GM12801 (cell line): ENCODE measurements around the gene MAST4.

Source experiments
- TF ChIP-seq, protein P1 (sequence below): IDR thresholded peaks from one replicate; pipeline ENCODE4 v1.5.1; 2011; ENCODE audit warnings: control low read depth; ENCODE audit not compliant: insufficient read length; ENCODE audit errors: extremely low read depth

MAST4 gene

DNA sequence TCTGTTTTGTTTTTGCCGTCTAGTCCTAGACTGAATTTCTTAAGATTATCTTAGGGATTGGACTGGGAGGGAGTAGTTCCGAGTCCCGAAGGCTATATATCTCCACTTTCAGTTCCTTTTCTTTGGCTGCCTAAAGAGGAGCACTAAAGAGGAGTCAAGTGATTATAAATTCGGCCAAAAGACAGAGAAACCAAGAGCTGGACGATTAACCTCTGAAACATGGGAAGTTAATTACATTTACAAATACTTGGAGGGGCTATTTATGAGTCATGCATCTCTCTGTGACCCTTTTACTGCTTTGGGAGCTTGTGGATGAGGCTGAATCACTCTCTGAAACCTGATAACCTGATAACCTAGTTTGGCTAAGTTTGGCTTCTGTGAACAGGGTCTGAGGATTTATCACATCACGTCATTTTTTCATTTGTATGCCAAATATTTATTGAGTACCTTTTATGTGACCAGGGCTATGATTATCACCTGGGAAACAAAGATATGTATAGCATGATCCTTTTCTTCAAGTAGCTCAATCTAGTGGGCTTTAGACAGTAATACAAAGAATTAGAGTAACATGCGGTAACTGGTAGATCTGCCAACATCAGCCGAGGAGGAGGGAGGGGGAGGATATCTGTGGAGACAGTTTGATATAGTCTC lies 419.5 kb downstream of the MAST4 start:
- TF ChIP-seq, protein P1, sequence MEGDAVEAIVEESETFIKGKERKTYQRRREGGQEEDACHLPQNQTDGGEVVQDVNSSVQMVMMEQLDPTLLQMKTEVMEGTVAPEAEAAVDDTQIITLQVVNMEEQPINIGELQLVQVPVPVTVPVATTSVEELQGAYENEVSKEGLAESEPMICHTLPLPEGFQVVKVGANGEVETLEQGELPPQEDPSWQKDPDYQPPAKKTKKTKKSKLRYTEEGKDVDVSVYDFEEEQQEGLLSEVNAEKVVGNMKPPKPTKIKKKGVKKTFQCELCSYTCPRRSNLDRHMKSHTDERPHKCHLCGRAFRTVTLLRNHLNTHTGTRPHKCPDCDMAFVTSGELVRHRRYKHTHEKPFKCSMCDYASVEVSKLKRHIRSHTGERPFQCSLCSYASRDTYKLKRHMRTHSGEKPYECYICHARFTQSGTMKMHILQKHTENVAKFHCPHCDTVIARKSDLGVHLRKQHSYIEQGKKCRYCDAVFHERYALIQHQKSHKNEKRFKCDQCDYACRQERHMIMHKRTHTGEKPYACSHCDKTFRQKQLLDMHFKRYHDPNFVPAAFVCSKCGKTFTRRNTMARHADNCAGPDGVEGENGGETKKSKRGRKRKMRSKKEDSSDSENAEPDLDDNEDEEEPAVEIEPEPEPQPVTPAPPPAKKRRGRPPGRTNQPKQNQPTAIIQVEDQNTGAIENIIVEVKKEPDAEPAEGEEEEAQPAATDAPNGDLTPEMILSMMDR = no peak

DNA sequence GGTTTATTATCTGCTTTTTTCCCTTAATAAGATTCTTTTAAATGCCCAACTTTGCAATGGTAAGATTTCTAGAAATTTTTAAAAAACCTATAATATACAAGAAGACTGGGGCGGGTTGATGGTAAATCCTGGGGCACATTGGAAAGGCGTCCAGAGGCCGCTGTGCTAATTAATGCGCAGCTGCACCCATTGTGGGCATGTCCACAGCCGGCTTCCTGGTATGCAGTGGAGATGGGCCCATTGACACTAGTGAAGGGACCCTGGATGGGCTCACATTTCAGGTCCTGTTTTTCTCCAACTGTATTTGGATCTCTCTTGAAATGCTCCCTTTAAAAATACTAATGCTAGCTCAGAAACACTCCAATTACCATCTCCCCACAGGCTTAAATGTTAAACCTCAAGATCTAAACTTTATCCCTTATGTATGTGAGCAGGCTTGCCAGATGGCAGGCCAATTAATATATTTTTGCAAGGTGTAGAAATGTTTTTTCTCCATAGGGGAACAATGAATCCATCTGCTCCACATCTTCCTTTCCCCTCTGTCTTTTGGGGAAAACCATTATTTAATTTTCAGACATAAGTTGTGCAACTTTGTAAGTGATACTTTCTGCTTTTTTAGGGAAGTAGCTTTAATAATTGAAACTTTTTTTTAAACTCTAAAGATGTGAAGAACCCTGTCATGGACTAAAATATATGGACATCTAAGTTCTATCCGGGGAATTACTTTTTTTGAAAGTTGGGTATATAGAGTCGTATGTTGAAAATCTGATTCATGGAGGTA lies 423.1 kb downstream of the MAST4 start:
- TF ChIP-seq, protein P1 = no peak

DNA sequence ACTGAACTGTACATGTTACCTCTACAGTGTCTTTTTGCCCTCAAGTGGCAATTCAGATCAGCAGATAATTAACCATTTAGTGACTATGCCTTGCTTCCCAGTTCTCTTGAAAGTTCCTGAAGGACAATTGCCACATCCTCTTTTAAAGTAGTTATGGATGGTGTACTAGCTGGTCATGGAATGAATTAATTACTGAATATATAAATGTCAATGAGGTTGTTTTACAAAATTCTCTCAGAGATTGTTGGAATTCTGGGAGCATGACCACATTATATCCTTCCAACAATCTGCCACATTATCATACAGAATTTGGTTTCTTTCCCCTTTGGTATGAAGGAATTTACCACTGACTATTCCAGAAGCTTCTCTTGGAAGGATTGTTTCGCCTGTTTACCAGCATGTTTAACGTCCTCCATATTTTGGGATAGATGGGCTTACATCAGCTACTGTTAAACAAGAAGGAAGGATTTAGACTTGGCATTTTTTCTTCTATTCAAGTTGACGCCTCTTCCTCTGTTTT lies 424.0 kb downstream of the MAST4 start:
- TF ChIP-seq, protein P1 = no peak

DNA sequence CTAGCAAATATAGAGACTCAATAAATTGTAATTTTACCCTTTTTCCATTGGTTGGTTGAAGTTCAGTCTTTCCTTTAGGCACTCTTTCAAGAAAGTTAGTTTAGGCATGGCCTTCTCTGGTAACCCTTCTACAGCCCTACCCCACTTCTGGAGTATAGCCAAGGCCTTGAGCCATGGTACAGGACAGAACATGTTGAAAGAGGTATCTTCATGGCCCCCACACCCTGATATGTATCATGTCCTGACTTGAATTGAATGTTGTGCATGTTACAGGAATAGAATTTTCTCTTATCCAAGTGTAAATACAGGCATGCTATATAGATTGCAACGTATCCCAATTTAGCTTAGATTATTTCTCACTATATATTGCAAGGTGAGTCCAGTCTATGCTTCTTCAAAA lies 424.8 kb downstream of the MAST4 start:
- TF ChIP-seq, protein P1 = no peak

DNA sequence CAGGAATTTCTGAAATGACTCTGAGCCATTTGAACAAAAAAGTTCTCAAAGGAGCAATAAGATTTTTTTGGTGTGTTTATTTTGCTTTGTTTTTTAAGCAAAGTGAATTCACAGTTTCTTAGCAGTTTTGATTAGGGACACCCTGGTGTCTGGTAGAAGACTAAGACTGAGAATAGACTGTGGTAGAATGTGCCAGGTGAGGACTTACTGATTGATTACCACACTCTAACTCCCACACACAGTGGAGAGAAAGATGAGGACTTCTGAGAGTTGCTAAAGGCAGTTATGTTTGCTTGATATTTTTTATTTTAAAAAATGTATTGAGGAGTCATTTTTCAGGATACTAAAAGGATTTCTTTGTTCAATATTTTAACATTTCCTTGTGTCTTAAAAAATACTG lies 425.3 kb downstream of the MAST4 start:
- TF ChIP-seq, protein P1 = no peak

DNA sequence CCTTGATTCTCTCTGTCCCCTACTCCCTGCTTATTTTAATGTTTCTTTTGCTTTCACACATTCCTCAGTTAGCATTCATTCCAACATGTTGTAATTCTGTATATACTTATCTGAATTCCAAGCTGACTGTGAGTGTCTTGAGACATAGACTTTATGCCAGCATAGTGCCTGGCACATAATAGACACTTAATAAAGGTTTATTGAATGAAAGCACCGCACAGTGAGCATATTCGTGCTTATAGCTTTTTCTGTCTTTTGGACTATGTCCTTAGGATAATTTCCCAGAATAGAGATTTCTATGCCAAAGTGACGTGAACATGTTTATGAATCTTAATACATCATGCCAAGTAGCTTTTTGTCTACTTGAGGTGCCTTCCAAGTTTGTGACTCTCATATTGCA lies 425.8 kb downstream of the MAST4 start:
- TF ChIP-seq, protein P1 = no peak

DNA sequence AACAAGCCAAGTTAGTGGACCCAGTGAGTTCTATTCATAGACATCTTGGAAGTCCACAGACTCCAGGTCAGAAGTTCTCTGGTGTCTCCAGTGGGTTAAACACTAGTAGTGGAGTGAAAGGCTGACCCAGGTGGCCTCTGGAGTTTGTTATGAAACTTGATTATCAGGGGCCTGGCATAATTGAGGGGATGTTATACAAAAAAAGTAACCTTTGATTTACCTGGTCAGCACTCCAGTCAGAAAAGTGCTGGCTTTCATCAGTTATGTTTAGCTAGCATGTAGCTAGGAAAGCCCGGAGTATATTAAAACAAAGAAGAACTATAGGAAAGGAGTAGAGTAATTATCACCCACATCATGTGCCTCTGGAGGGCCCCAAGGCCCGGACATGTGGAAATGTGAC lies 429.3 kb downstream of the MAST4 start:
- TF ChIP-seq, protein P1 = no peak
